Neural cell (in vitro differentiated cells): ENCODE results near the gene IL11. TPM values are rescaled to one million over a fixed set of nuclear protein-coding genes. Genes with fewer than 3 reads are reported as not detected.

Source experiments
- H2AFZ ChIP-seq: fragments of 200-600, 300-800 bp; sonication (generic), shearing (Covaris generic); 2 replicates; pipeline ENCODE4 v1.6.0; 2014; ENCODE audit warnings: low read depth, mild to moderate bottlenecking, antibody characterized with exemption, low read length, moderate library complexity
- H3F3A ChIP-seq: fragments of 200-600 bp; shearing (Covaris generic); 2 replicates; pipeline ENCODE4 v1.6.1; 2016; ENCODE audit warnings: mild to moderate bottlenecking, moderate library complexity, mixed read lengths, antibody characterized with exemption, low read length; ENCODE audit not compliant: insufficient read depth, poor library complexity, severe bottlenecking
- H3K27ac ChIP-seq: fragments of 200-600, 300-800 bp; sonication (generic), shearing (Covaris generic); 2 replicates; pipeline ENCODE4 v1.5.1; 2014; ENCODE audit warnings: mild to moderate bottlenecking, low read length, moderate library complexity
- H3K27me3 ChIP-seq: fragments of 300-800, 200-600 bp; sonication (generic), shearing (Covaris generic); 2 replicates; pipeline ENCODE4 v1.6.0; 2014; ENCODE audit warnings: mild to moderate bottlenecking, low read depth, low read length, moderate library complexity; ENCODE audit not compliant: insufficient read depth
- H3K36me3 ChIP-seq: fragments of 300-800, 200-600 bp; sonication (generic), shearing (Covaris generic); 2 replicates; pipeline ENCODE4 v1.5.1; 2014; ENCODE audit warnings: mild to moderate bottlenecking, antibody characterized with exemption, low read length, moderate library complexity; ENCODE audit not compliant: insufficient read depth
- H3K4me2 ChIP-seq: fragments of 300-800, 200-600 bp; sonication (generic), shearing (Covaris generic); 2 replicates; pipeline ENCODE4 v1.6.0; 2014; ENCODE audit warnings: mild to moderate bottlenecking, low read length
- H3K4me3 ChIP-seq: fragments of 300-800, 200-600 bp; sonication (generic), shearing (Covaris generic); 2 replicates; pipeline ENCODE4 v1.5.1; 2014; ENCODE audit warnings: mild to moderate bottlenecking, low read length, moderate library complexity
- H3K79me2 ChIP-seq: fragments of 200-600 bp; shearing (Covaris generic); replicated peaks from 2 replicates; pipeline ENCODE4 v1.6.0; 2014; ENCODE audit warnings: mild to moderate bottlenecking, low read length, moderate library complexity; ENCODE audit not compliant: insufficient read depth
- H3K9ac ChIP-seq: fragments of 300-800, 200-600 bp; sonication (generic), shearing (Covaris generic); 2 replicates; pipeline ENCODE4 v1.6.1; 2016; ENCODE audit warnings: mild to moderate bottlenecking, low read length, mixed read lengths
- H3K9me2 ChIP-seq: fragments of 200-600 bp; shearing (Covaris generic); 2 replicates; pipeline ENCODE4 v1.6.1; 2016; ENCODE audit warnings: mild to moderate bottlenecking, low read length, mixed read lengths; ENCODE audit not compliant: insufficient read depth
- H3K9me3 ChIP-seq: fragments of 200-600, 300-800 bp; sonication (generic), shearing (Covaris generic); 2 replicates; pipeline ENCODE4 v1.6.1; 2016; ENCODE audit warnings: mild to moderate bottlenecking, mixed run types, low read length, moderate library complexity, mixed read lengths
- H4K20me1 ChIP-seq: fragments of 200-600 bp; shearing (Covaris generic); 2 replicates; pipeline ENCODE4 v1.6.1; 2016; ENCODE audit warnings: mild to moderate bottlenecking, mixed run types; ENCODE audit not compliant: insufficient read depth
- CTCF ChIP-seq: fragments of 450-650 bp; IDR thresholded peaks from 2 replicates; pipeline ENCODE4 v1.5.1; 2014; ENCODE audit warnings: antibody characterized with exemption, mild to moderate bottlenecking, moderate library complexity; ENCODE audit not compliant: poor library complexity, severe bottlenecking
- EP300 ChIP-seq: fragments of 450-650 bp; conservative IDR thresholded peaks from 2 replicates; pipeline ENCODE4 v1.6.1; 2014; ENCODE audit warnings: antibody characterized with exemption, mild to moderate bottlenecking, moderate library complexity; ENCODE audit not compliant: poor library complexity, severe bottlenecking
- EZH2 ChIP-seq: fragments of 200-600, 300-800 bp; shearing (Covaris generic), sonication (generic); IDR thresholded peaks from 2 replicates; pipeline ENCODE4 v1.6.1; 2014; ENCODE audit warnings: antibody characterized with exemption, low read length, borderline replicate concordance, mild to moderate bottlenecking; ENCODE audit not compliant: insufficient read depth, poor library complexity, severe bottlenecking
- MXI1 ChIP-seq: fragments of 450-650 bp; conservative IDR thresholded peaks from 2 replicates; pipeline ENCODE4 v1.6.1; 2014; ENCODE audit warnings: antibody characterized with exemption, mild to moderate bottlenecking; ENCODE audit not compliant: poor library complexity, severe bottlenecking
- POLR2AphosphoS5 ChIP-seq: IDR thresholded peaks from 2 replicates; pipeline ENCODE4 v1.6.1; 2012
- RAD21 ChIP-seq: fragments of 450-650 bp; conservative IDR thresholded peaks from 2 replicates; pipeline ENCODE4 v1.6.1; 2014; ENCODE audit warnings: antibody characterized with exemption, mild to moderate bottlenecking, moderate library complexity
- REST ChIP-seq: IDR thresholded peaks from 2 replicates; pipeline ENCODE4 v1.6.1; 2012; ENCODE audit warnings: borderline replicate concordance
- SMC3 ChIP-seq: fragments of 450-650 bp; conservative IDR thresholded peaks from 2 replicates; pipeline ENCODE4 v1.6.1; 2014; ENCODE audit warnings: antibody characterized with exemption, mild to moderate bottlenecking, moderate library complexity; ENCODE audit not compliant: poor library complexity
- TAF1 ChIP-seq: IDR thresholded peaks from 2 replicates; pipeline ENCODE4 v1.6.1; 2012; ENCODE audit warnings: low read depth
- polyA plus RNA-seq: library from polyadenylated mRNA; depleted of rRNA; stranded (reverse); fragments of >200 nt; gene quantifications from 2 replicates; pipeline ENCODE4 v1.2.3, GENCODE V29; 2014

IL11 gene
- polyA plus RNA-seq, 1 donor from 2014 or later: 0.62 TPM

GRCh38 chr19:55383279-55384130 is 13.2 kb upstream of the IL11 start:
- H4K20me1 ChIP-seq: peaks cover 19% of the 10 kb centered on the region
- H3K79me2 ChIP-seq: peaks cover 22% of the 10 kb centered on the region
- H3K9me3 ChIP-seq: no peaks in the 10 kb centered on the region
- H3K36me3 ChIP-seq: no peaks in the 10 kb centered on the region
- peak overlapping the region; percentile 56 for H3K4me3 ChIP-seq
- peak overlapping the region; percentile 19 for H3K4me2 ChIP-seq
- peak overlapping the region; percentile 48 for H3K9ac ChIP-seq
- no peaks in the 10 kb centered on the region for H3K9me2 ChIP-seq
- no peaks in the 10 kb centered on the region for H3F3A ChIP-seq
- H2AFZ ChIP-seq: no peak overlapping the region
- TF ChIP-seq CTCF (peak; percentile 31), REST (no peak), TAF1 (no peak), POLR2AphosphoS5 (peak; percentile 34), MXI1 (no peak), EP300 (no peak), EZH2 (no peak), SMC3 (peak; percentile 31), RAD21 (peak; percentile 38)
- peaks cover 3% of the 10 kb centered on the region for H3K27me3 ChIP-seq
- peak overlapping the region; percentile 28 for H3K27ac ChIP-seq

GRCh38 chr19:55382522-55383054 is 12.3 kb upstream of the IL11 start:
- H3K4me2 ChIP-seq: no peak overlapping the region

More at GRCh38 chr19:55382522-55383054, 12.3 kb upstream of the IL11 start:
- Histone ChIP-seq H3K4me3 (no peak overlapping the region), H3F3A (no peaks in the 10 kb centered on the region), H3K79me2 (peaks cover 17% of the 10 kb centered on the region), H3K27ac (no peak overlapping the region), H3K36me3 (no peaks in the 10 kb centered on the region), H3K9me3 (no peaks in the 10 kb centered on the region), H3K9ac (no peak overlapping the region), H3K27me3 (peaks cover 3% of the 10 kb centered on the region), H2AFZ (no peak overlapping the region), H4K20me1 (peaks cover 12% of the 10 kb centered on the region), H3K9me2 (no peaks in the 10 kb centered on the region)
- TF ChIP-seq REST (no peak), POLR2AphosphoS5 (no peak), TAF1 (no peak), EZH2 (no peak), CTCF (no peak), MXI1 (no peak), EP300 (no peak), RAD21 (no peak), SMC3 (no peak)
